ENCODE results near the gene TMEM184A.
"Not testable (repeated sequence)": the region's sequence is repeated elsewhere in the genome, so short reads cannot be mapped to it uniquely, and the experiment has no call there.

TMEM184A gene

GRCh38 chr7:1520539-1521234, 35.3 kb downstream of the TMEM184A start:
- TF ChIP-seq CTCF (IDR thresholded peaks at IDR 0.05; ENCODE audit: low read length, missing control alignments): no peak
- H3K4me3 ChIP-seq (replicated peaks; ENCODE audit: low read depth, low read length): no peak overlapping the region
- peak; percentile 91 for DNase-seq (ENCODE audit: low read depth)

DNA sequence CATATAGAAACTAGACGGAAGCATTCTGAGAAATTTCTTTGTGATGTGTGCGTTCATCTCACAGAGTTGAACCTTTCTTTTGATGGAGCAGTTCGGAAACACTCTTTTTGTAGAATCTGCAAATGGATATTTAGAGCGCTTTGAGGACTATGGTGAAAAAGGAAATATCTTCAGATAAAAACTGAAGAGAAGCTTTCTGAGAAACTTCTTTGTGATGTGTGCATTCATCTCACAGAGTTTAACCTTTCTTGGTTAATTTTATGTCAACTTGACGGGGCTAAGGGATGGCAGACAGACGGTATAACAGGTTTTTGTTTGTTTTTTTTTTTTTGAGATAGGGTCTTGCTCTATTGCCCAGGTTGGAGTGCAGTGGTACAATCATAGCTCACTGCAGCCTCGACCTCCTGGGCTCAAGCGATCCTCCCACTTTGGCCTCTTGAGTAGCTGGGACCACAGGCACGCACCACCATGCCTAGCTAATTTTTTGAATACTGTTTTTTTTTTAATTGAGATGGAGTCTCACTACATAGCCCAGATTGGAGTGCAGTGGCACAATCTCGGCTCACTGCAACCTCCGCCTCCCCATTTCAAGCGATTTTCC, 36.6 kb downstream of the TMEM184A start:
- not testable (repeated sequence) for DNase-seq (ENCODE audit: low read depth); H3K4me3 ChIP-seq (replicated peaks; ENCODE audit: low read depth, low read length)

GRCh38 chr7:1516586-1517251, 39.3 kb downstream of the TMEM184A start:
- no peak for DNase-seq (ENCODE audit: low read depth)
- TF ChIP-seq CTCF (IDR thresholded peaks at IDR 0.05; ENCODE audit: low read length, missing control alignments): no peak
- H3K4me3 ChIP-seq (replicated peaks; ENCODE audit: low read depth, low read length): no peak overlapping the region

DNA sequence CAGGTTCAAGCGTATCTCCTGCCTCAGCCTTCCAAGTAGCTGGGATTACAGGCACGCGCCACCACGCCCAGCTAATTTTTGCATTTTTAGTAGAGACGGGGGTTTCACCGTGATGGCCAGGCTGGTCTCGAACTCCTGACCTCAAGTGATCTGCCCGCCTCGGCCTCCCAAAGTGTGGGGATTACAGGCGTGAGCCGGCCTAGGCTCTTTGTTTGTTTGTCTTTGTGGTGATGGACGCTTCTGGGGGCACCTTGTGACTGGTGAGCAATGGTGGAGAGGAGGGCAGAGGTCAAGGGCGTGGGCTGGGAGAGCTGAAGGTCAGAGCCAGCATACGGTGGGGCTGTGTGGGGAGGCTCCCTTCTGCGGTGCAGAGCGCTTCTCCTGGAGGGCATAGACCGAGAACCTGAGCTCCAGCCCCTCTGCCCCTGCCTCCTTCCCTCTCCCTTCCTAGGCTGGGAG, 40.5 kb downstream of the TMEM184A start:
- H3K4me3 ChIP-seq (replicated peaks; ENCODE audit: low read depth, low read length); DNase-seq (ENCODE audit: low read depth): not testable (repeated sequence)

DNA sequence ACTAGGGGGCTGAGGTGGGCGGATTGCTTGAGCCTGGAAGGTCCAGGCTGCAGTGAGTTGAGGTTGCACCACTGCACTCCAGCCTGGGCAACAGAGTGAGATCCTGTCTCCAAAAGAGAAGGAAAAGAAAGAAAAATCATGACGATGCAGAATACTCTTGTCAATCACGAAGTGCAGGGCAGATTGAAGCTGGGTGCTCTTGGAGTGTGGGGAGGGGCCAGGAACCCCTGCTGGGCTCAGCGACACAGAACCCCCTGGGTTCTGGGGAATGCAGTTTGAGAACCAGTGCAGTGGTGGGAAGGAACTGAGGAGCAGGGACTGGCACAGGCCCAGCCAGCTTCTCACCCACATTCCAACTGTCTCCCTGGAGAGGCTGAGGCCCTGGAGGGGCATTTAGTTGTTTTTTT, 41.0 kb downstream of the TMEM184A start:
- DNase-seq (ENCODE audit: low read depth): no peak
- no peak for TF ChIP-seq CTCF (IDR thresholded peaks at IDR 0.05; ENCODE audit: low read length, missing control alignments)

DNA sequence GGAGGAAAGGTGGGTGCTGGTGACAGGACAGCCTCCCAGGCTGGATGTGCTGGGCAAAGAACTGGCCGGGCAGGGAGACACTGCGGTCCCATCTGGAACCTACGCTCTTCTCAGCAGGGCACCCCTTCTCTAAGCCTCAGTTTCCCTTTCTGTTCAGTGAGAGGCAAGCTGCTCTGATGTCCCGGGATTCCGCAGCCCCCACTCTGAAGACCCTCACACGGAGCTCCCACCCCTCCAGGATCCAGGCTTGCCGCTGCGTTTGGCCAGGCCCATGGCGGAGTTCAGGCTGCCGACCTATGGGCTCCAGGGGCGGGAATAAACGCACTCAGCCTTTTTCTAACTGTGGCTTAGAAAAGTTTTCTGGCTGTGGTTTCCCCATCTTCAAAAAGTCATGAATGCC, 41.6 kb downstream of the TMEM184A start:
- H3K4me3 ChIP-seq (replicated peaks; ENCODE audit: low read depth, low read length): no peak overlapping the region
- TF ChIP-seq CTCF (IDR thresholded peaks at IDR 0.05; ENCODE audit: low read length, missing control alignments): no peak
- no peak for DNase-seq (ENCODE audit: low read depth)

More for the DNA sequence above, 41.0 kb downstream of the TMEM184A start:
- H3K4me3 ChIP-seq (replicated peaks; ENCODE audit: low read depth, low read length): no peak overlapping the region

DNA sequence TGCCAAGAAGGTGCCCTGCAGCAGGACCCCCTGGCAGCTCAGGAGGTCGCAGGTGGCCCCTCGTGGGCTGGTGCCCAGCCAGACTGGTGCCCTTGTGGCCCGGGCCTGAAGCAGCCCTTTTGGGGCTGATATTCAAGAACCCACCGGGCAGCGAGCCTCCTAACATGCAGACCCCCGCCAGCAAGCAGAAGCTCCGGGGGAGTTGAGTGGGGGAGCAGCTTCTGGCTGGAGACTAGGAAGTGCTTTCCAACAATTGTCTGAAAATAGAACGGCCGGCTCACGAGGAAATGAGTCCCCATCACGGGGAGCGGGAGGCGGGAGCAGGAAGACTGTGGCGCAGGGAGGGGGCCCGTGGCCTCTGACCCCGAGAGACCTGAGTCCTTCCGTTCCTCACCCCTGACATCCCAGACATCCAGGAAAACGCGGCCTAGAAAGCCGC, 42.3 kb downstream of the TMEM184A start:
- TF ChIP-seq CTCF (IDR thresholded peaks at IDR 0.05; ENCODE audit: low read length, missing control alignments): no peak
- peak; percentile 16 for DNase-seq (ENCODE audit: low read depth)
- H3K4me3 ChIP-seq (replicated peaks; ENCODE audit: low read depth, low read length): no peak overlapping the region
